PC-3 (cell line): Measurements from ENCODE around the gene NPEPL1. TPM values are rescaled to one million over a fixed set of nuclear protein-coding genes. Genes with fewer than 3 reads are reported as not detected.
"Not testable (repeated sequence)": the region's sequence is repeated elsewhere in the genome, so short reads cannot be mapped to it uniquely, and the experiment has no call there.

Experiments
- ATAC-seq: fragments of 200-7000 bp; cut with Tn5 transposase; 2 replicates; pipeline ENCODE4 v1.9.1; 2020; ENCODE audit warnings: mild to moderate bottlenecking, moderate library complexity
- BruUV-seq: library from RNA; stranded (reverse); fragments of 400-500 nt; replicated peaks from 2 replicates; lab custom pipeline; 2021; lab: Mats Ljungman, UMichigan
- CTCF ChIA-PET: fragments of 300-600 bp; sonication (Branson Sonifier 250); formaldehyde crosslinking; loops from one replicate; lab custom pipeline; 2022; ENCODE audit warnings: antibody characterized with exemption; lab: Charles Lee
- POLR2A ChIA-PET: fragments of 300-600 bp; sonication (Branson Sonifier 250); formaldehyde crosslinking; loops from one replicate; lab custom pipeline; 2022; ENCODE audit warnings: antibody characterized with exemption; ENCODE audit not compliant: unreplicated experiment; lab: Charles Lee
- DNase-seq: peaks from one replicate; pipeline ENCODE4 v3.0.0-alpha.2; 2015
- H2AFZ ChIP-seq: fragments of 300-600 bp; sonication (generic); 2 replicates; pipeline ENCODE4 v1.6.0; 2016; ENCODE audit warnings: antibody characterized with exemption, low read length
- H3F3A ChIP-seq: fragments of 300-600 bp; sonication (generic); one replicate; pipeline ENCODE4 v1.6.0; 2017; ENCODE audit warnings: antibody characterized with exemption, low read length, control low read depth, mild to moderate bottlenecking; ENCODE audit not compliant: unreplicated experiment
- H3K27ac ChIP-seq: fragments of 300-600 bp; sonication (generic); 2 replicates; pipeline ENCODE4 v1.5.1; 2016; ENCODE audit warnings: mild to moderate bottlenecking, low read length
- H3K27me3 ChIP-seq: fragments of 300-600 bp; sonication (generic); 2 replicates; pipeline ENCODE4 v1.6.1; 2016; ENCODE audit warnings: low read length, mixed read lengths
- H3K36me3 ChIP-seq: fragments of 300-600 bp; sonication (generic); 2 replicates; pipeline ENCODE4 v1.6.1; 2016; ENCODE audit warnings: low read depth, mixed run types, low read length, mixed read lengths
- H3K4me1 ChIP-seq: fragments of 300-600 bp; sonication (generic); 2 replicates; pipeline ENCODE4 v1.5.1; 2016; ENCODE audit warnings: low read length; ENCODE audit not compliant: insufficient read depth
- H3K4me2 ChIP-seq: fragments of 300-600 bp; sonication (generic); 2 replicates; pipeline ENCODE4 v1.6.0; 2016; ENCODE audit warnings: low read length
- H3K4me3 ChIP-seq: fragments of 300-600 bp; sonication (generic); 2 replicates; pipeline ENCODE4 v1.5.1; 2016; ENCODE audit warnings: mild to moderate bottlenecking, low read length, mixed read lengths
- H3K79me2 ChIP-seq: fragments of 300-600 bp; sonication (generic); 2 replicates; pipeline ENCODE4 v1.6.1; 2017; ENCODE audit warnings: low read length, mixed read lengths
- H3K9ac ChIP-seq: fragments of 300-600 bp; sonication (generic); 2 replicates; pipeline ENCODE4 v1.6.0; 2016; ENCODE audit warnings: mild to moderate bottlenecking, low read length
- H3K9me2 ChIP-seq: fragments of 300-600 bp; sonication (generic); replicated peaks from 2 replicates; pipeline ENCODE4 v1.6.1; 2016; ENCODE audit warnings: mixed run types, low read length, mixed read lengths
- H3K9me3 ChIP-seq: fragments of 300-600 bp; sonication (generic); 2 replicates; pipeline ENCODE4 v1.6.1; 2016; ENCODE audit warnings: low read length, mixed read lengths
- H4K20me1 ChIP-seq: fragments of 300-600 bp; sonication (generic); 2 replicates; pipeline ENCODE4 v1.6.1; 2016; ENCODE audit warnings: low read length, mixed read lengths
- EZH2 ChIP-seq: fragments of 300-600 bp; sonication (generic); IDR thresholded peaks from one replicate; pipeline ENCODE4 v1.6.1; 2017; ENCODE audit warnings: antibody characterized with exemption, mild to moderate bottlenecking, low read length; ENCODE audit not compliant: unreplicated experiment
- EZH2phosphoT487 ChIP-seq: fragments of 300-600 bp; sonication (generic); IDR thresholded peaks from 2 replicates; pipeline ENCODE4 v1.6.1; 2018; ENCODE audit warnings: mild to moderate bottlenecking, antibody characterized with exemption, low read length, borderline replicate concordance
- intact Hi-C: fragments of 100-400 bp; cut with micrococcal nuclease; formaldehyde crosslinking; loops from 2 replicates; pipeline ENCODE4 v1.9.0; 2023
- total RNA-seq: library from RNA; depleted of rRNA; stranded (reverse); fragments of >200 nt; gene quantifications from 2 replicates; pipeline ENCODE4 v1.2.3, GENCODE V29; 2014
- TF ChIP-seq, protein P1 (sequence below): fragments of 300-600 bp; sonication (generic); conservative IDR thresholded peaks from 2 replicates; pipeline ENCODE4 v1.5.1; 2017; ENCODE audit warnings: antibody characterized with exemption, low read depth, mild to moderate bottlenecking, low read length

The NPEPL1 gene
- total RNA-seq, 1 experiment from 2014 or later, result 49.7 TPM

DNA sequence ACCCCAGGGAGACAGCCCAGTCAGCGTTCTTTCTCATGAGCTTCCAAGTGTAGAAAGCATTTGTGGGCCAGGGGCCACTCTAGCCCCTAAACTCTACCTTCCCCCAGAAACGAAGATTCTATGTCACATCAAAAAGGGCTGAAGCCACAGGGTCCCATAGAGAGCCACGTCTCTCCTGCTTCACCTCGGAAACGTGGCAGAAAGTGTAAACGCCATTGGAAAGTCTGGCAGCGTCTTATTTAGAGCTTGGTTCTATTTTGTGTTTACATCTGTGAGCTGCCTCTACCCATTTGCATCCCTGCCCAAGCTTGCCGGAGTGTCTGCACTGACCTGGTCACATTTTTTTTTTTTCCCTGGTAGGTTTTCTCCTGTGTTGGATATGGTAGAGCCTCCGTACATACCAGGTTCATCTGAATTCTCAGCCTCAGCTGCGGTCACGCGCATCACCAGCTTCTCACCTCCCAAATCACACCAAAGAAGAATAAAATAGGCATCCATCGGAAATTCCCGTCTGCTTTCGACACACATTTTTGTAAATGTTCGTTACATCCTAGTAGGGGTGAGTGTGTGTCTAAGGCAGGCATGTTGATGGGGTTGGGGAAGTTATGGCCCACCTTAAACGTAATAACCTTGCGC lies 62.6 kb downstream of the NPEPL1 start:
- intact Hi-C loops, result no loop called here
- Histone ChIP-seq H2AFZ (no peak overlapping the region), H3K27ac (no peak overlapping the region), H3K4me3 (no peak overlapping the region), H3F3A (no peaks in the 10 kb centered on the region), H3K79me2 (no peaks in the 10 kb centered on the region), H3K4me2 (no peak overlapping the region), H4K20me1 (no peaks in the 10 kb centered on the region), H3K27me3 (peaks cover 96% of the 10 kb centered on the region), H3K9ac (no peak overlapping the region), H3K9me2 (no peaks in the 10 kb centered on the region), H3K36me3 (no peaks in the 10 kb centered on the region), H3K9me3 (no peaks in the 10 kb centered on the region), H3K4me1 (no peaks in the 10 kb centered on the region)
- ChIA-PET POLR2A (no interaction called here), CTCF (no interaction called here)
- TF ChIP-seq, protein P1, sequence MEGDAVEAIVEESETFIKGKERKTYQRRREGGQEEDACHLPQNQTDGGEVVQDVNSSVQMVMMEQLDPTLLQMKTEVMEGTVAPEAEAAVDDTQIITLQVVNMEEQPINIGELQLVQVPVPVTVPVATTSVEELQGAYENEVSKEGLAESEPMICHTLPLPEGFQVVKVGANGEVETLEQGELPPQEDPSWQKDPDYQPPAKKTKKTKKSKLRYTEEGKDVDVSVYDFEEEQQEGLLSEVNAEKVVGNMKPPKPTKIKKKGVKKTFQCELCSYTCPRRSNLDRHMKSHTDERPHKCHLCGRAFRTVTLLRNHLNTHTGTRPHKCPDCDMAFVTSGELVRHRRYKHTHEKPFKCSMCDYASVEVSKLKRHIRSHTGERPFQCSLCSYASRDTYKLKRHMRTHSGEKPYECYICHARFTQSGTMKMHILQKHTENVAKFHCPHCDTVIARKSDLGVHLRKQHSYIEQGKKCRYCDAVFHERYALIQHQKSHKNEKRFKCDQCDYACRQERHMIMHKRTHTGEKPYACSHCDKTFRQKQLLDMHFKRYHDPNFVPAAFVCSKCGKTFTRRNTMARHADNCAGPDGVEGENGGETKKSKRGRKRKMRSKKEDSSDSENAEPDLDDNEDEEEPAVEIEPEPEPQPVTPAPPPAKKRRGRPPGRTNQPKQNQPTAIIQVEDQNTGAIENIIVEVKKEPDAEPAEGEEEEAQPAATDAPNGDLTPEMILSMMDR, result no peak
- TF ChIP-seq EZH2, result no peak
- no peak for TF ChIP-seq EZH2phosphoT487
- no TSS peak for BruUV-seq
- no peak for DNase-seq
- ATAC-seq, result no peak

GRCh38 chr20:58755766-58756449 lies 63.3 kb downstream of the NPEPL1 start:
- POLR2A ChIA-PET, result no interaction called here
- no peak for DNase-seq
- no peak overlapping the region for H3K4me2 ChIP-seq
- no TSS peak for BruUV-seq
- no peaks in the 10 kb centered on the region for H3K9me2 ChIP-seq
- no peak overlapping the region for H3K9ac ChIP-seq
- no peak overlapping the region for H3K4me3 ChIP-seq
- no peaks in the 10 kb centered on the region for H3K79me2 ChIP-seq
- intact Hi-C loops, result no loop called here
- H2AFZ ChIP-seq, result no peak overlapping the region
- peaks cover 93% of the 10 kb centered on the region for H3K27me3 ChIP-seq
- TF ChIP-seq EZH2 (no peak), EZH2phosphoT487 (no peak)
- TF ChIP-seq, protein P1, result no peak
- no peaks in the 10 kb centered on the region for H3F3A ChIP-seq
- CTCF ChIA-PET, result no interaction called here
- no peaks in the 10 kb centered on the region for H3K36me3 ChIP-seq
- no peak for ATAC-seq
- H3K4me1 ChIP-seq, result no peaks in the 10 kb centered on the region
- H3K9me3 ChIP-seq, result no peaks in the 10 kb centered on the region
- H4K20me1 ChIP-seq, result no peaks in the 10 kb centered on the region
- H3K27ac ChIP-seq, result no peak overlapping the region

- TF ChIP-seq, protein P1, result no peak
- TF ChIP-seq EZH2phosphoT487 (no peak), EZH2 (no peak)
- POLR2A ChIA-PET, result no interaction called here
- Histone ChIP-seq H4K20me1 (no peaks in the 10 kb centered on the region), H3K9me3 (no peaks in the 10 kb centered on the region), H3K79me2 (no peaks in the 10 kb centered on the region), H3K27me3 (peaks cover 93% of the 10 kb centered on the region), H3K9ac (no peak overlapping the region), H3K4me2 (no peak overlapping the region), H3K27ac (no peak overlapping the region), H3F3A (no peaks in the 10 kb centered on the region), H3K9me2 (no peaks in the 10 kb centered on the region), H3K4me3 (no peak overlapping the region), H3K4me1 (no peaks in the 10 kb centered on the region), H3K36me3 (no peaks in the 10 kb centered on the region), H2AFZ (no peak overlapping the region)
- ATAC-seq, result no peak
- no TSS peak for BruUV-seq
- no peak for DNase-seq
- CTCF ChIA-PET, result no interaction called here
- intact Hi-C loops, result no loop called here
Observed at GRCh38 chr20:58756450-58756775, 63.8 kb downstream of the NPEPL1 start.

DNA sequence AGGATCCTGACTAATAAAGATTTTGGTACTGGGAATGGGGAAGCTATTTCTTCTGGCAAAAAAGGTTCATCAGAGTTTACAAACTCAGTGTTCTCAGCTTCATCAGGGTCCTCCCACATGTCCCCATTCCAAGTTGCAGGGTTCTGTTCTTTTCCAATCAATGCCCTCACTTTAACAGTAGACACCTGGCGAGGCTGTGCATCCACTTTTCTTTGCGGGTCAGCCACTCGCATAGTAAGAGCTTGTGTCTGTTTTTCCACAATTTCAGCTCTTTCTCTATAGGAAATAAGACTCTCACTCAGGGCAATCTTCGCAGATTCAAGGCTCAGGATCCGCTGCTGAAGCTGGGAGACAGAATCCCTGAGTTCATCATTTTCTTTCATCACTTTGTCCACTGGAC lies 65.0 kb downstream of the NPEPL1 start:
- CTCF ChIA-PET, H3K4me2 ChIP-seq, DNase-seq, H3K4me3 ChIP-seq, H4K20me1 ChIP-seq, H3K36me3 ChIP-seq, ATAC-seq, BruUV-seq, H3K9me2 ChIP-seq, H3K9ac ChIP-seq, H3F3A ChIP-seq, H3K79me2 ChIP-seq, H3K4me1 ChIP-seq, H3K27ac ChIP-seq, H3K9me3 ChIP-seq, H2AFZ ChIP-seq, intact Hi-C loops: not testable (repeated sequence)
- H3K27me3 ChIP-seq, result peaks cover 93% of the 10 kb centered on the region
- POLR2A ChIA-PET, result interaction anchor here (0.6 kb wide), 1 partner anchor 8 kb away, joined by 9 read pairs; no protein-coding TSS in a partner anchor
